Measurements from ENCODE around the gene CCL3.

GRCh38 chr17:36048066-36048465 is 41.9 kb downstream of the CCL3 start:
- no peak for TF ChIP-seq POLR2AphosphoS5 (IDR thresholded peaks at IDR 0.05)
- no peak for TF ChIP-seq CTCF (IDR thresholded peaks at IDR 0.05)

All from prostate gland (tissue), 2 donors.